Measurements from ENCODE around the gene AQP2.

DNA sequence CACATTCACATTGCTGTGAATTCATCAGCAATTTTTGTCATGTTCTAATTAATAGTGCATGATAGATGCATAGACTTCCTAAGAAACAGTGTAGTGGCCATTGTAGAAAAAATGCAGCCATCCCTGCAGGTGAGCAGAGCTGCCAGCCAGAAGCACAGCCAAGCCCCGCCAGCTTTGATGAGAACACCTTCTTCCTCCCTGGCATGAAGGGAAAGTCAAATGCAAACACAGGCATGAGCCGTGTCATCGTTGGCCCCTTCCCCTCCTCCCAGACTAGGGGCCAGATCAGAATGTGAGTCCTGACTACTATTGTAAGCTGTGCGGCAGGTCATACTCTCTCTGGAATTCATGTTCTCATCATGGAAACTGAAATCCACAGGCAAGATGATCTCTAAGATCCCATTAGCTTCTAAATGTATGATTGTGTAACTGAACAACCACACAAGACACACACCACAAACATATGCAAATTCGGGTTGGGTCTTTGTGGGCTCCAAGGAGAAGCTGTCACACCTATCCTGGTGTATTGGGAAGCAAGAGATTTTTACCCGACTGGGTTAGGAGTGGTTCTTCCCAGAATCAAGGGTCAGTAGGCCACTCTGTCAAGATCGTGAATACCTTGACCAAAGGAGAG, 2.8 kb upstream of the AQP2 start:
- TF ChIP-seq POLR2AphosphoS5 (IDR thresholded peaks at IDR 0.05; ENCODE audit: insufficient read depth in 1 of 2, low read depth in 1 of 2) (no peak), POLR2A (IDR thresholded peaks at IDR 0.05) (no peak)
- TF ChIP-seq, protein P1, sequence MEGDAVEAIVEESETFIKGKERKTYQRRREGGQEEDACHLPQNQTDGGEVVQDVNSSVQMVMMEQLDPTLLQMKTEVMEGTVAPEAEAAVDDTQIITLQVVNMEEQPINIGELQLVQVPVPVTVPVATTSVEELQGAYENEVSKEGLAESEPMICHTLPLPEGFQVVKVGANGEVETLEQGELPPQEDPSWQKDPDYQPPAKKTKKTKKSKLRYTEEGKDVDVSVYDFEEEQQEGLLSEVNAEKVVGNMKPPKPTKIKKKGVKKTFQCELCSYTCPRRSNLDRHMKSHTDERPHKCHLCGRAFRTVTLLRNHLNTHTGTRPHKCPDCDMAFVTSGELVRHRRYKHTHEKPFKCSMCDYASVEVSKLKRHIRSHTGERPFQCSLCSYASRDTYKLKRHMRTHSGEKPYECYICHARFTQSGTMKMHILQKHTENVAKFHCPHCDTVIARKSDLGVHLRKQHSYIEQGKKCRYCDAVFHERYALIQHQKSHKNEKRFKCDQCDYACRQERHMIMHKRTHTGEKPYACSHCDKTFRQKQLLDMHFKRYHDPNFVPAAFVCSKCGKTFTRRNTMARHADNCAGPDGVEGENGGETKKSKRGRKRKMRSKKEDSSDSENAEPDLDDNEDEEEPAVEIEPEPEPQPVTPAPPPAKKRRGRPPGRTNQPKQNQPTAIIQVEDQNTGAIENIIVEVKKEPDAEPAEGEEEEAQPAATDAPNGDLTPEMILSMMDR (IDR thresholded peaks at IDR 0.05): no peak
